GM12874 (cell line): Measurements from ENCODE around the gene CYB561D2.

Experiments
- TF ChIP-seq, protein P1 (sequence below): IDR thresholded peaks from 2 replicates; pipeline ENCODE4 v1.5.1; 2011; ENCODE audit warnings: low read depth, mild to moderate bottlenecking, control low read depth, low read length, moderate library complexity; ENCODE audit not compliant: insufficient read depth

The CYB561D2 gene

DNA sequence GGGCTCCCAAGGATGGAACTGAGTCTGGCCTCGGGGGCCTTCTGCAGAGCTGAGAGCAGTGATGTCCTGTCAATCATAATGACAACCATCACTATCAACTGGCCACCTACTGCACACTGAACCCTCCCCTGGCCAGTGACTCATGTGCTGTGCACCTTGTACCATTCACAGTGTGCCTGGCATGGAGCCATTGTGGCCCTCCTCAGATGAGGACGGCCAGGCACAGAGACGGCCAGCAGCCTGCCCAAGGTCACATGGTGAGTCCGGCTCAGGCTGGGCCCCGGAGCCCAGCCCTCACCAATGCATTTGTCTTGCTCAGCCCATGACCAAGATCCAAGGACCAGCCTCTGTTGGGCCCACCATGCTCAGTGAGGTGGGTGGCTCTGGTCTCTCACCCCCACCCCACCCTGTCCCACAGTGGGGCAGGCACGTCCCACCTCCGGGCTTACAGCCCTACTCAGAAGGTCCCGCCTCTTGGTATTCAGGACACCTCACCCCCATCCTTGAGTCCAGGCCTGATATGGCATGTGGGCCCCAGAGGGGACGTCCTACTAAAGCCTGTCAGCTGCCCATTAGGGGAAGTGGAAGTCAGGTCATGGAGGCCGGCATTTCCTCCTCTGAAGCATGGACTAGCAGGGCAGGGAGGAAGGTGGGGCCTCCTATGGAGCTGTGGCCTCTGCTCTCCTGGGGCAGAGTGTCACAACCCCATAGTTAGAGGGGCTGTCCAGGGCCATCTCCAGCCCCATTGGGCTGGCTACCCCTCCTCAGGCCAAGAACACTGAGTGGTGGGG, 44.6 kb downstream of the CYB561D2 start:
- TF ChIP-seq, protein P1, sequence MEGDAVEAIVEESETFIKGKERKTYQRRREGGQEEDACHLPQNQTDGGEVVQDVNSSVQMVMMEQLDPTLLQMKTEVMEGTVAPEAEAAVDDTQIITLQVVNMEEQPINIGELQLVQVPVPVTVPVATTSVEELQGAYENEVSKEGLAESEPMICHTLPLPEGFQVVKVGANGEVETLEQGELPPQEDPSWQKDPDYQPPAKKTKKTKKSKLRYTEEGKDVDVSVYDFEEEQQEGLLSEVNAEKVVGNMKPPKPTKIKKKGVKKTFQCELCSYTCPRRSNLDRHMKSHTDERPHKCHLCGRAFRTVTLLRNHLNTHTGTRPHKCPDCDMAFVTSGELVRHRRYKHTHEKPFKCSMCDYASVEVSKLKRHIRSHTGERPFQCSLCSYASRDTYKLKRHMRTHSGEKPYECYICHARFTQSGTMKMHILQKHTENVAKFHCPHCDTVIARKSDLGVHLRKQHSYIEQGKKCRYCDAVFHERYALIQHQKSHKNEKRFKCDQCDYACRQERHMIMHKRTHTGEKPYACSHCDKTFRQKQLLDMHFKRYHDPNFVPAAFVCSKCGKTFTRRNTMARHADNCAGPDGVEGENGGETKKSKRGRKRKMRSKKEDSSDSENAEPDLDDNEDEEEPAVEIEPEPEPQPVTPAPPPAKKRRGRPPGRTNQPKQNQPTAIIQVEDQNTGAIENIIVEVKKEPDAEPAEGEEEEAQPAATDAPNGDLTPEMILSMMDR, result no peak

DNA sequence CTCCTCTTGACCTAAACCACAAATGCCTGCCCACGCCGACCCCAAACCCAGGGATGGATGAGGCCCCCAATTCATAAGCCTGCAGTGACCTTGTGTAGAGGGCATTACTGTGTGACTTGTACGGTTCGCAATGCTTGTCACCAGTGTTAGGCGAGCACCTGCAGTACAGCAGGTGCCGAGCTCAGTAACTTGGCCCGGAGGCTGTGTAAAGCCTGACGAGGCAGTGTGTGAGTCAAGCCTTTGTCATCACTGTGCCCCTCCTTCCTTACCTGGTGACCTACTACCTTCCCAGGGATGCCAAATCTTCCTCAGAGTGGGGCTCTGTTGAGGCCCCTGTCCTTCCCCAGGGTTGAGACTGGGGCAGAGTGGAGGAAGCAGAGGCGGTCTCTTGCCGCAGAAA, 45.8 kb downstream of the CYB561D2 start:
- TF ChIP-seq, protein P1, result no peak

DNA sequence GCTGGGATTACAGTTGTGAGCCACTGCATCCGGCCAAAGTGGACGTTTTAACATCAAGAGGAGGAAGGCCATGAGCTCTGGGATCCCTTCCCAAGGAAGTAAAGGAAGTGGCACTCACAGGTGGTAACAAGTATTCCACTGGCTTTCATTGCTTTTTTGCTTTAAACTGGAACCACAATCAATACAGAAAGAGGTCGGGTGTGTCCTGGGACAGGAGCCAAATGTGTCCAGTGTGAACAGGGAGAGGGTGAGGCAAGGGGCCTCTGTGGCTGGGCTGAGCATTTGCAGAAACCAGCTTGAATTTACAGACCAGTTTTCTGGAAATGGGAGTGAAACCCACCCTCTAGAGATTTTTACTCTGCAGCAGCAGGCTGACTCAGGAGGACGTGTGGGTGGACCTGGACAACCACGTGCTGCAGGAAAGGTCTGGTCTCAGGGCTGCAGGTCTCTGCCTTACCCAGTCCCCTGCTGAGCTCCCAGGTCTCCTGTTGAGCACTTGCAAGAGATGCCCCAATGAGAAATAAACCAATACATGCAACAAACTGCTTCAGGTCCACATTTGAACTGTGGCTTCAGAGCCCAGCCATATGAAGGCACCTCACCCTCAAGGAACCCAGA, 51.4 kb downstream of the CYB561D2 start:
- TF ChIP-seq, protein P1, result no peak
